Effector memory CD8-positive, alpha-beta T cell (primary cell): ENCODE results near the gene ACTG1.

Source experiments
- ATAC-seq: fragments of 150-1000 bp; cut with Tn5 transposase; replicated peaks from 2 replicates; pipeline ENCODE4 v1.10.0; 2021; ENCODE audit warnings: mild to moderate bottlenecking, moderate library complexity
- DNase-seq, 3 experiments: peaks; one replicate each; pipeline ENCODE4 v3.0.0; 2021
- H3K27ac Mint-ChIP-seq, 2 donors: one replicate each; pipeline ENCODE4 v1.8.0; 2022; ENCODE audit warnings: mild to moderate bottlenecking in 2 of 2, mixed read lengths in 2 of 2, moderate library complexity in 2 of 2
- H3K27me3 Mint-ChIP-seq, 2 donors: one replicate each; pipeline ENCODE4 v1.8.0; 2022; ENCODE audit warnings: mixed read lengths in 2 of 2
- H3K36me3 Mint-ChIP-seq: one replicate; pipeline ENCODE4 v1.8.0; 2022; ENCODE audit warnings: mild to moderate bottlenecking, moderate library complexity, mixed read lengths; ENCODE audit not compliant: insufficient read depth
- H3K4me1 Mint-ChIP-seq, 2 donors: one replicate each; pipeline ENCODE4 v1.8.0; 2022; ENCODE audit warnings: low read depth in 2 of 2, mixed read lengths in 2 of 2
- H3K4me3 Mint-ChIP-seq, 2 donors: one replicate each; pipeline ENCODE4 v1.8.0; 2022; ENCODE audit warnings: mild to moderate bottlenecking in 2 of 2, mixed read lengths in 2 of 2, moderate library complexity in 2 of 2
- H3K9me3 Mint-ChIP-seq, 2 donors: one replicate each; pipeline ENCODE4 v1.8.0; 2022; ENCODE audit warnings: mixed read lengths in 2 of 2

The ACTG1 gene

DNA sequence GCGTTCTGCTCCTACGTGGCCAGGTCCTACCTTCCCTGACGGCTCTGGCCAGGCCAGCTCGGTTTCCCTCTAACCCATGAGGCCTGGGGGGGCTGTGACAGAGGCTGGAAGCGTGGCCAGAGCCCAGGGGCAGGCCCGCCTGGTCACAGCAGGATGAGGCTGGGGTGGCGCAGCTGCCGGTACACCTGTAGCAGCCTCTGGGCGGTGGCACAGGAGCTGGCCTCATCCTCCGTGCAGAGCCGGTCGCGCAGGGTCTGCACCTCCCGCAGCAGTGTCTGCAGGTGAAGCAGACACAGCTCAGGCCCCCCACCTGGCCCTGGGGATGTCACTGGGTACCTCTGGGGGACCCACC lies 28.1 kb upstream of the ACTG1 start:
- peaks cover 6% of the 10 kb centered on the region for H3K36me3 Mint-ChIP-seq

DNA sequence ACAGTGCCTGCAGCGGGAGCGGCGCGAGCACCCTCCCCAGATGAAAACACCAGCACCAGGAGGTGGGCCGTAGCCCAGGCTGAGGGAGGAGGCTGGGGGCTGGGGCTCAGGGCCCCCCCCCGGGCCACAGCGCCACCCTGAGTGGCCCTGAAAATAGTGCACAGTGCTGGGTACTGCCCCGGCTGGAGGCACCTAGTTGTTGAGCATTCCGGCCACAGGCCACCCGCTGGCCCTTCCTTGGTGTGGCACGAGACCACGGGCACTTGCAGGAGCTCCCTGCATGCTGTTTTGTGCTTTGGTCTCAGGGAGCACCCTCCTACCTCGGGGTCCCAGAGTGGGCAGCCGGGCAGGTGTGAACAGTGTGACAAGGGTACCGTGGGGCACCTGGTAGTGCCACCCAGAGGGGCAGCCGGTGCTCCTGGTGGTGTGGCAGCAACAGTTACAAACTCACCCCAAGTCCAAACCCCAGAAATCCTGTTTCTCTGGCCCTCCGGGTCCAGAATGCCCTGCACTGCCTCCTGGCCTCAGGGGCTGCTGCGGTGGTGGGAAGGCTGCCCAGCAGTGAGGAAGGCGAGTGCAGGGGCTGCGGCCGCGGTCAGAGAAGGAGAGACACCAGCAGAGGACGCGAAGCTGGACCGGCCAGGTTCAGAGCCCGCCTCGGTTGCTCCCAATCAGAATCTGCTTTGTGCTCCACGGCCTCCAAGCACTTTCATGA lies 27.5 kb upstream of the ACTG1 start:
- Mint-ChIP-seq H3K4me3 (no peak overlapping the region), H3K27me3 (peaks cover 10 to 26% of the 10 kb centered on the region in 2 donors), H3K9me3 (no peaks in the 10 kb centered on the region), H3K27ac (no peak overlapping the region), H3K4me1 (peaks cover 0 to 3% of the 10 kb centered on the region in 2 donors), H3K36me3 (peaks cover 6% of the 10 kb centered on the region)
- no peak for ATAC-seq
- no peak for DNase-seq

More for the DNA sequence above, 28.1 kb upstream of the ACTG1 start:
- no peak for ATAC-seq
- H3K4me1 Mint-ChIP-seq, result peaks cover 0 to 3% of the 10 kb centered on the region in 2 donors
- no peak overlapping the region for H3K4me3 Mint-ChIP-seq
- no peak for DNase-seq
- peaks cover 10 to 21% of the 10 kb centered on the region in 2 donors for H3K27me3 Mint-ChIP-seq
- H3K27ac Mint-ChIP-seq, result no peak overlapping the region
- no peaks in the 10 kb centered on the region for H3K9me3 Mint-ChIP-seq

DNA sequence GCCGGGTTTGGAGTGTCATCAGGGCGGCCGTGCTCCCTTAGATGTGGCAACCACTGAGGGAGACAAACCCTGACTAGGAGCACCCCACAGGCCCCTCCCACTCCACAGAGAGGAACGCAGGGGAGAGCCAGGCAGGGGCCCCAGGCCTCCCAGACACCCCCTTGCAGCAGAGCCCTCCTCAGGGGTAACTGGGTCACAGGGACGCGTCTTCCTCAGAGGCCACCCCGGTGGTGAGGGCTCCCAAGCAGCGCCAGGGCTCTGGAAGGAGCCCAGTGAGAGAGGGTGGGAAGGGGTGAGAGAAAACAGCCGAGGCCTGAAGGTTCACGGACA lies 26.9 kb upstream of the ACTG1 start:
- Mint-ChIP-seq H3K9me3 (no peaks in the 10 kb centered on the region), H3K4me3 (no peak overlapping the region), H3K27me3 (peaks cover 10 to 28% of the 10 kb centered on the region in 2 donors), H3K36me3 (peaks cover 6% of the 10 kb centered on the region), H3K4me1 (peaks cover 0 to 3% of the 10 kb centered on the region in 2 donors), H3K27ac (no peak overlapping the region)
- DNase-seq (no peak), ATAC-seq (no peak)

DNA sequence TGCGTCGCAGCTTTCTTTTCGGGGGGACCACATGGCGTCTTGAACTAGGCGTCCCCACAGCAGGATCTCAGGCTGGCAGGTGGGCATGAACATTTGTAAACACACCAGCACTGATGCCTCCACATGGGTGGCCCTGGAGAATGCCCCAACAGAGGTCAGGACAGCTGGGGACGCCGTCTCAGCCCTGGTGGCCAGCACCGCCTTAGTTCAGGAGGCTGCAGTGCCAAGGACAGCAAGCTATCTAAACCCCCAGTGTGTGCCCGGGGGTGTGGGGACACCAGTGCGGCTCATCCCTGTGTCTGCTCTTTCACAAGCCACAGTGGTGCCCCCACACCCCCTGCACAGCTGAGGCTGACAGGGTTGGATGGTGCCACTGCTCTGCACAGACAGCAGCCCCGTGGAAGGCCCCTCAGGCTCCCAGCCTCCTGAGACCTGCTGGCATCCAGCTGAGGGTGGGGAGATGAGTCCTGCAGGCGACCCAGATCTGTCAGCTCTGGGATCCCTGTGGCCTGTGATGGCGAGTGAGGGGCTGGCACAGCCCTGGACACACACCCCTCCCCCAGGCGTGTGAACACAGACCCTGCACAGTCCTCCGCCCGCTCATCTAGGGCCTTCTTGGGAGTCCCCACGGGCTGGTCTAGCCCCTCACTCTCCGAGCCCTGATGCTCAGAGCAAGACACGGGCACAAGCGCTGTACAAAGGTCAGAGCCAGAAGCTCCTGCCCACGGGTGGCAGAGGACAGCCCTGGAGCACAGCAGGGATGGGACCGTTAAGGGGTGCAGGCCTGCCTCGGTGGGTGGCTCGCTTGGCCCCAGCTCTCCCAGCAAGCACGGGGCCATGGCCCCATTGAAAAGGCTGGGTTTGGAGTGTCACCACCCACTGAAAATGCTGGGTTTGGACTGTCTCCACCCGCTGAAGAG lies 26.3 kb upstream of the ACTG1 start:
- no peak overlapping the region for H3K4me3 Mint-ChIP-seq
- peaks cover 6% of the 10 kb centered on the region for H3K36me3 Mint-ChIP-seq
- no peaks in the 10 kb centered on the region for H3K9me3 Mint-ChIP-seq
- no peak overlapping the region for H3K27ac Mint-ChIP-seq
- H3K27me3 Mint-ChIP-seq, result peaks cover 10 to 28% of the 10 kb centered on the region in 2 donors
- DNase-seq, result no peak
- no peak for ATAC-seq
- H3K4me1 Mint-ChIP-seq, result peaks cover 0 to 3% of the 10 kb centered on the region in 2 donors

DNA sequence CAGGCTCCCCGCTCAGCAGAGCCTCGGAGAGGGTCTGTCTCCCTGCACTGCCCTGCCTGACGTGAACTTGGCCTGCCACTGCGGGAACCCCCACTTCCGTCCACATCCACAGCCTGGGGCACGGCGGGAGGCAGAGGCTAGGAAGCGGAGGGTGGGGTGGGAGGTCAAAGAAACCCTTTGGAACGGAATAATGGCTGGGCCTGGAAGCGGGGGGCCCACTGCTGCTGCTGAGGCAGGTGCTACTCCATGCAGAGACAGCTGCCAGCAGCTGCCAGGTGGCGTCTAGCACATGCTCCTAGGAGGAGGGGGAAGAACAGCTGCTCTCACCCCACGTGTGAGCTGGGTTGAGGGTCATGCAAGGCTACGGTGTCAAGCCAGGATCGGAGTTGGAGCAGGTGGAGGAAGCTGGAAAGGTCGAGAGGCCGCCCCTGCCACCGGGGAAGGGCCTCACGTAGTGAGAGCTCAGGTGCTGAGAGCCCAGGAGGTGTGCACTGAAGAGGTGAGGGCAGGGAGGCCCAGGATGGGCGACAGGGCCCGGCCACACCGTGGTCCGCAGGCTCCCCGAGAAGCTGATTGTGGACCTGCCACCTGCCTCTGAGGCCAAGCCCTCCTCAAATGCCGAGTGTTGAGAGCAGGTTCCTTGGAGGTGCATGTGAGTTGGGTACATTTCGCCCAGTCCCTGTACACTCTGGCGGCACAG lies 25.4 kb upstream of the ACTG1 start:
- DNase-seq (no peak), ATAC-seq (no peak)
- Mint-ChIP-seq H3K4me3 (no peak overlapping the region), H3K9me3 (no peaks in the 10 kb centered on the region), H3K27ac (no peak overlapping the region), H3K36me3 (peaks cover 9% of the 10 kb centered on the region), H3K4me1 (peaks cover 0 to 3% of the 10 kb centered on the region in 2 donors), H3K27me3 (peaks cover 10 to 28% of the 10 kb centered on the region in 2 donors)

DNA sequence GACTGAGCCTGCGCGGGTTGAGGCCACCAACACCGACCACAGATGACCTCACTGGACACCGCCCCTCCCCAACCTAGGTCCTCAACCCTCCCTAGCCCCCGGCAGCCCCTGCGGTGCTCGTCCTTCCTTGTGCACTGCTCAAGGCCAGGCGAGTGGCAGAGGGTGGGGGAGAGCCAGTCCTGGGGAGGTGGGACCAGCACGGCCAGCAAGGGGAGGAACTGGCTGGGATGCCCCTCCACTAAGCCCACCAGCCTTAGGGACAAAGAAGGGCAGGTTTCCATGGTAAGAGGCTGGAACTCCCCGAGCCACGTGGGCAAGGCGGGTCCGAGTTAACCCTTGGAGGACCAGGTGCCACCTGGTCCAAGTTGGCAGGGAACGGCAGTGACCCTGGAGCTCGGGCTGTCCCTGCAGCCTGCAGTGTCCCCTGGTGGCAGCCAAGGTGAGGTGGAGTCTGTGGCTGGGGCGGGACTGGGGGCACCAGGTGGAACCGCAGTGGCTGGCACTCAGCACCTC lies 24.8 kb upstream of the ACTG1 start:
- DNase-seq (peak in 1 of 3 experiments; percentile 16), ATAC-seq (peak; percentile 62)
- Mint-ChIP-seq H3K4me1 (peaks cover 0 to 3% of the 10 kb centered on the region in 2 donors), H3K27me3 (peaks cover 10 to 28% of the 10 kb centered on the region in 2 donors), H3K36me3 (peaks cover 9% of the 10 kb centered on the region), H3K27ac (no peak overlapping the region), H3K9me3 (no peaks in the 10 kb centered on the region), H3K4me3 (no peak overlapping the region)

DNA sequence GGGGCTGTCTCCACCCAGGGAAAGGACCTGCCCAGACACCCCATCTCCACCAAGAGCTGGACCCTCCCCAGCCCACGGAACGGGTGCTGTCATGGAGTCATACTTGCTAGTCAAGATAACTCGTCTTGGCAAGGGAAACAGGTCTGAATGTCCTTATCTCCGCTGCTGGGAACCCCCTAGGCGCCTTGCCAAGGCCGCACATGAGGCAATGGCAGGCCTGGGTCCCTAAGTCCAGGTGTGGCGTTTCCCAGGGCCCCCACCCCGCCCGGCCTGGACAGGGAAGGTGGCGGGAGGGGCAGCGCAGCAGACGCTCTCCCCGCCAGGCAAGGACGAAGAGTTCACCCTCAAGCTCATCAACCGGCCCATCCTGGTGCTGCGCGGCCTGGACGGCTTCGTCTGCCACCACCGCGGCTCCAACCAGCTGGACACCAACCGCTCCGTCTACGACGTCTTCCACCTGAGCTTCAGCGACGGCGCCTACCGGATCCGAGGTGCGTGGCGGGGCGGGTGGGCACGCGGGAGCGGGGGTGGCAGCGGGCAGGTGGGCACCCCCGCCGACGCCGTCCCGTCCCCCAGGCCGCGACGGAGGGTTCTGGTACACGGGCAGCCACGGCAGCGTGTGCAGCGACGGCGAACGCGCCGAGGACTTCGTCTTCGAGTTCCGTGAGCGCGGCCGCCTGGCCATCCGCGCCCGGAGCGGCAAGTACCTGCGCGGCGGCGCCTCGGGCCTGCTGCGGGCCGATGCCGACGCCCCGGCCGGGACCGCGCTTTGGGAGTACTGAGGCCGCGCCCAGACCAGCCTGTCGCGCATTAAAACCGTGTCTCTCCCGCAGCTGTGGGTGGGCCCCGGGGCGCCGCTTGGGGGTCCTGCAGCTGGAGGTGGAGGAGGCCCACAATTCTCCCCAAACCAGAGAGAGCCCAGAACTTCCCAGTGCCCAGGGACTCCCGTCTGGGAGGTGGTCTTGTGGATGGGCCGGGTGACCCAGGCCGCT lies 24.0 kb upstream of the ACTG1 start:
- no peak for DNase-seq

DNA sequence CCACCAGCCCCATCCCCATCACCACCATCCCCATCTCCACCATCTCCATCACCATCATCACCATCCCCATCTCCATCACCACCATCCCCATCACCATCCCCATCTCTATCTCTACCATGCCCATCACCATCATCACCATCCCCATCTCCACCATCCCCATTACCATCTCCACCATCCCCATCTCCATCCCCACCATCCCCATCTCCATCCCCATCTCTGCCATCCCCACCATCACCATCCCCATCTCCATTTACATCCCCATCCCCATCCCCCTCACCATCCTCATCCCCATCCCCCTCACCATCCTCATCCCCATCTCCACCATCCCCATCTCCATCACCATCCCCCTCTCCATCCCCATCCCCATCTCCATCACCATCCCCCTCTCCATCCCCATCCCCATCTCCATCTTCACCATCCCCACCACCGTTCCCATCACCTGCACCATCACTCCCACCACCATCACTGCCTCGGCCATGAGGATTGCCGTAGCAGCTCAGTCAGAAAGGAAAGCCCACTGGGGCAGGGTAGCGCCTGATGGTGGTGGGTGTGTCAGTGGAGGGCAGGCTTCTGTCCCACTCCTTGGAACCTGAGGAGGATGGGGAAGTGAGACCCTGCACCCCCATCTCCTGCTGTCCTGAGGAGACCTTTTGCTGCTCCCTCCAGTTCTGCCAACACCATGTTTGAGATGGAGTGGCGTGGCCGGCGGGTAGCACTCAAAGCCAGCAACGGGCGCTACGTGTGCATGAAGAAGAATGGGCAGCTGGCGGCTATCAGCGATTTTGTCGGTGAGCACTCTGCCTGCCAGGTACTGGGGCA lies 23.1 kb upstream of the ACTG1 start:
- H3K36me3 Mint-ChIP-seq, result peaks cover 2% of the 10 kb centered on the region
- ATAC-seq (no peak), DNase-seq (no peak)
- no peak overlapping the region for H3K27ac Mint-ChIP-seq
- H3K27me3 Mint-ChIP-seq, result peaks cover 10 to 28% of the 10 kb centered on the region in 2 donors
- H3K9me3 Mint-ChIP-seq, result no peaks in the 10 kb centered on the region
- H3K4me1 Mint-ChIP-seq, result peaks cover 0 to 3% of the 10 kb centered on the region in 2 donors
- H3K4me3 Mint-ChIP-seq, result no peak overlapping the region

More for the DNA sequence above, 24.0 kb upstream of the ACTG1 start:
- peaks cover 0 to 3% of the 10 kb centered on the region in 2 donors for H3K4me1 Mint-ChIP-seq
- H3K9me3 Mint-ChIP-seq, result no peaks in the 10 kb centered on the region
- peak; percentile 26 for ATAC-seq
- no peak overlapping the region for H3K27ac Mint-ChIP-seq
- H3K4me3 Mint-ChIP-seq, result no peak overlapping the region
- peaks cover 8% of the 10 kb centered on the region for H3K36me3 Mint-ChIP-seq
- H3K27me3 Mint-ChIP-seq, result peaks cover 10 to 28% of the 10 kb centered on the region in 2 donors

DNA sequence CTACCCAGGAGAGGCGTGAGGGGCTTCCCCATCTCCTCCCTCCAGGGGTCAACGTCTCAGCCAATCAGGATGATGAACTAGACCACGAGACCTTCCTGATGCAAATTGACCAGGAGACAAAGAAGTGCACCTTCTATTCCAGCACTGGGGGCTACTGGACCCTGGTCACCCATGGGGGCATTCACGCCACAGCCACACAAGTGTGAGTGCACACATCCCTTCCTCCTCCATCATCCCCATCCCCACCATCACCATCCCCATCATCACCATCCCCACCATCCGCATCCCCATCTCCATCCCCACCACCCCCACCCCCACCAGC lies 22.4 kb upstream of the ACTG1 start:
- DNase-seq (no peak), ATAC-seq (no peak)
- Mint-ChIP-seq H3K4me3 (no peak overlapping the region), H3K9me3 (no peaks in the 10 kb centered on the region), H3K4me1 (peaks cover 0 to 3% of the 10 kb centered on the region in 2 donors), H3K27me3 (peaks cover 10 to 28% of the 10 kb centered on the region in 2 donors), H3K27ac (no peak overlapping the region), H3K36me3 (peaks cover 2% of the 10 kb centered on the region)

DNA sequence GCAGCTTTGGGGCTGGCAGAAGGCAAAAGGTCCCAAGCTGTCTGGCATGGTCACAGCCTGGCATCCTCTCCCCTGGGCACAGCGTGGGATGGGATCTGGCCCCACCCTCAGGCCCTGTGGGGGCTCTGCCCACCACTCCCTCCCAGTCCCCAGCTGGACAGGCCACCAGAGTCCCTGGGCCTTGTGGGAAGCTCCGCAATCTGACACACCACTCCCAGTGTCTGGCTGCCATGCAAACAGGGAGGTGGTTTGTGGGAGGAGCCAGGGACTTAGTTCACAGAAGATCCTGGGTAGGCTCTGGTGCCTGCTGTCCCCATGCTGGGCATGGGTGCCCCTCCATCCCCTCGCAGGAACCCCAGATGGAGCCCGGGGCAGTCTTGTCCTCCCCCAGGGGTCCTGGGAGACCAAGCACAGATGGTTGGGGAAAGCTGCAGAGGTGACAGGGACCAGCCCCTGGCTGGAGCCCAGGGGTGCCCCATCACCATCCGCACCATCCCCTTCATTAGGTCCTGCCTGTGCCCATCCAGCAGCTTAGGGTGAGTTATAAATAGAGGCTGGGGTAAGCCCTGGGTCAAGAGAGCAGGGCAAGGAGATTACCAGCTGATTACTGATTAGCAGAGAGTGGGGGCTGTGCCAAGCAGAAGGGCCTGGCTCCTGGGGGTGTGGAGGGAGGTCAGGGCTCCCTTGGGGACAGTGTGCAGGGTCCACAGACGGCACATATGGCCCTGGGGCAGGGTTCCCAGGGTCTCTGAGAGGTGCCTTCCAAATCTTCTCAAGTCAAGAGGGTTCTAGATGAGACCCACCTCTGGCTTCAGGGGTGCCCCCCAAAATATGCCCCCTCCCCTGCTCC lies 21.8 kb upstream of the ACTG1 start:
- Mint-ChIP-seq H3K27me3 (peaks cover 10 to 28% of the 10 kb centered on the region in 2 donors), H3K9me3 (no peaks in the 10 kb centered on the region)
- no peak for ATAC-seq

DNA sequence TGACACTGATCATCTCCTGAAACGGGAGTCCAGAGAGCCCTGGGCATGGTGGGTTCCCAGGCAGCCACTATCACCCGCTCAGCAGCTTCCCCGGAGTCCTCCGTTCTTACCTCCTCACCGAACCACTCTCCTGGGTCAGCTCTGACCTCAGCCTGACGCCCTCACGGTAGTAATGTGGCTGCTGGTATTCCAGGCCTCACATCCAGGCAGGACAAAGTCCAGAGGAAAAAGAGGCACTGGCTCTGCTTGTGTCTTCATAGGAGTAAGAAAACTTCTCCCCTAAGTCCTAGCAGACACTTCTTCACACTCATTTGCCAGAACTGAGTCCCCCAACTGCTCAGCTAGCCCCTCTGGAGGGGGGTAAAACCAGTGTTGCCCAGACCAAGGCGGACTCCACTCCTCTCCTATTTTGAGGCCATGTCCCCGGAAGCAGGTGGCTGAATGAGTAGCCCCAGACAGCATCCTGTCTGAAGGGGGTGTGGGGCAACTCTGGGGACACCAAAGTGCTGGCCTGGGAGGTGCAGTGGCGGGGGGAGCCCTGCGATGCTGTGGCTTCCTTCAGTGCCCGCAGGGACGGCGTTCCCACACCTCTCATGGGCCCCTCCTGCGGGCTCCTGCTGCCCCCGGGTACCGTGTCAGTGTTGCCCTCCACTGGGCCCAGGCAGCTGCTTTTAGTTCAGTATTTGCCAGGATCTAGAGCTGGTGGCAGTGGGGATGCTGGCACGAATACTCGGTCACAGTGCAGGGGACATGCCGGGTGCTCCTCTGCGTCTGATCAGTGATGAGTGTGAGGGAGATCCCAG lies 20.9 kb upstream of the ACTG1 start:
- H3K27me3 Mint-ChIP-seq, result peaks cover 10 to 24% of the 10 kb centered on the region in 2 donors
- DNase-seq (no peak), ATAC-seq (peak; percentile 8)
- no peak overlapping the region for H3K4me3 Mint-ChIP-seq
- H3K36me3 Mint-ChIP-seq, result peaks cover 2% of the 10 kb centered on the region
- H3K9me3 Mint-ChIP-seq, result no peaks in the 10 kb centered on the region
- H3K4me1 Mint-ChIP-seq, result peaks cover 0 to 3% of the 10 kb centered on the region in 2 donors
- H3K27ac Mint-ChIP-seq, result peak overlapping the region in 1 of 2 donors; percentile 41

More for the DNA sequence above, 21.8 kb upstream of the ACTG1 start:
- H3K4me3 Mint-ChIP-seq, result no peak overlapping the region
- H3K36me3 Mint-ChIP-seq, result peaks cover 2% of the 10 kb centered on the region
- peaks cover 0 to 3% of the 10 kb centered on the region in 2 donors for H3K4me1 Mint-ChIP-seq
- H3K27ac Mint-ChIP-seq, result no peak overlapping the region
- DNase-seq, result no peak
